OCI-LY7 (cell line): ENCODE data around the gene EBF3.

Experiments
- CTCF ChIP-seq: fragments of 200-600 bp; sonication (generic); conservative IDR thresholded peaks from 2 replicates; pipeline ENCODE4 v1.5.1; 2014; ENCODE audit warnings: mild to moderate bottlenecking, antibody characterized with exemption, low read length, moderate library complexity, mixed read lengths
- EZH2phosphoT487 ChIP-seq: fragments of 200-600 bp; sonication (generic); IDR thresholded peaks from 2 replicates; pipeline ENCODE4 v1.6.1; 2018; ENCODE audit warnings: low read depth, borderline replicate concordance, mild to moderate bottlenecking, mixed run types, antibody characterized with exemption, low read length, moderate library complexity, mixed read lengths

- no peak for TF ChIP-seq EZH2phosphoT487
- TF ChIP-seq CTCF = peak; percentile 71
Observed at GRCh38 chr10:129853562-129853903, 110.5 kb downstream of the EBF3 start.
